OCI-LY7 (cell line): ENCODE data around the gene SLC35E1. TPM values are rescaled to one million over a fixed set of nuclear protein-coding genes. Genes with fewer than 3 reads are reported as not detected.

Experiments used
- BruUV-seq: library from RNA; stranded (reverse); fragments of 400-500 nt; replicated peaks from 2 replicates; lab custom pipeline; 2021; lab: Mats Ljungman, UMichigan
- CTCF ChIA-PET: fragments of 300-600 bp; sonication (Branson Sonifier 250); formaldehyde crosslinking; loops from one replicate; lab custom pipeline; 2022; ENCODE audit warnings: antibody characterized with exemption; ENCODE audit not compliant: unreplicated experiment; lab: Charles Lee
- POLR2A ChIA-PET: fragments of 300-600 bp; sonication (Branson Sonifier 250); formaldehyde crosslinking; loops from one replicate; lab custom pipeline; 2022; ENCODE audit warnings: antibody characterized with exemption; lab: Charles Lee
- DNase-seq: peaks from one replicate; pipeline ENCODE4 v3.0.0-alpha.2; 2015; ENCODE audit warnings: low spot score
- H2AFZ ChIP-seq: fragments of 200-600 bp; sonication (generic), shearing (Covaris generic); 2 replicates; pipeline ENCODE4 v1.6.1; 2014; ENCODE audit warnings: mild to moderate bottlenecking, antibody characterized with exemption, low read length, moderate library complexity
- H3K27ac ChIP-seq: fragments of 200-600 bp; sonication (generic); 2 replicates; pipeline ENCODE4 v1.5.1; 2014; ENCODE audit warnings: mixed run types, low read depth, mild to moderate bottlenecking, moderate library complexity, low read length, inconsistent platforms; ENCODE audit not compliant: poor library complexity, severe bottlenecking
- H3K36me3 ChIP-seq: fragments of 200-600 bp; sonication (generic); 2 replicates; pipeline ENCODE4 v1.6.1; 2014; ENCODE audit warnings: mild to moderate bottlenecking, antibody characterized with exemption, low read length, moderate library complexity, mixed read lengths; ENCODE audit not compliant: insufficient read depth
- H3K4me1 ChIP-seq: fragments of 200-600 bp; sonication (generic); 2 replicates; pipeline ENCODE4 v1.5.1; 2014; ENCODE audit warnings: mild to moderate bottlenecking, low read length; ENCODE audit not compliant: insufficient read depth, poor library complexity, severe bottlenecking
- H3K4me2 ChIP-seq: fragments of 200-600 bp; sonication (generic); 2 replicates; pipeline ENCODE4 v1.6.1; 2014; ENCODE audit warnings: mild to moderate bottlenecking, low read length
- H3K4me3 ChIP-seq: fragments of 200-600 bp; sonication (generic); 2 replicates; pipeline ENCODE4 v1.5.1; 2014; ENCODE audit warnings: mild to moderate bottlenecking, low read depth, low read length; ENCODE audit not compliant: poor library complexity, severe bottlenecking
- H3K79me2 ChIP-seq: fragments of 200-600 bp; sonication (generic); 2 replicates; pipeline ENCODE4 v1.6.1; 2016; ENCODE audit warnings: low read depth, mild to moderate bottlenecking, low read length, moderate library complexity, mixed read lengths; ENCODE audit not compliant: insufficient read depth
- H3K9me2 ChIP-seq: fragments of 200-600 bp; sonication (generic); 2 replicates; pipeline ENCODE4 v1.6.1; 2016; ENCODE audit warnings: mild to moderate bottlenecking, low read length, mixed read lengths; ENCODE audit not compliant: insufficient read depth
- H3K9me3 ChIP-seq: fragments of 200-600 bp; sonication (generic); 2 replicates; pipeline ENCODE4 v1.6.1; 2014; ENCODE audit warnings: mild to moderate bottlenecking, mixed run types, low read length, mixed read lengths
- H4K20me1 ChIP-seq: fragments of 200-600 bp; sonication (generic); 2 replicates; pipeline ENCODE4 v1.6.1; 2014; ENCODE audit warnings: mild to moderate bottlenecking, antibody characterized with exemption, low read length, moderate library complexity, mixed read lengths; ENCODE audit not compliant: insufficient read depth
- CTCF ChIP-seq: fragments of 200-600 bp; sonication (generic); conservative IDR thresholded peaks from 2 replicates; pipeline ENCODE4 v1.5.1; 2014; ENCODE audit warnings: mild to moderate bottlenecking, antibody characterized with exemption, low read length, moderate library complexity, mixed read lengths
- EZH2phosphoT487 ChIP-seq: fragments of 200-600 bp; sonication (generic); IDR thresholded peaks from 2 replicates; pipeline ENCODE4 v1.6.1; 2018; ENCODE audit warnings: low read depth, borderline replicate concordance, mild to moderate bottlenecking, mixed run types, antibody characterized with exemption, low read length, moderate library complexity, mixed read lengths
- intact Hi-C: fragments of 100-400 bp; cut with micrococcal nuclease; formaldehyde crosslinking; loops from one replicate; pipeline ENCODE4 v1.10.0; 2022; ENCODE audit not compliant: unreplicated experiment
- total RNA-seq, 2 experiments: library from RNA; depleted of rRNA in 1 of 2; stranded (reverse); fragments of >200 nt in 1 of 2; shearing (Covaris generic) in 1 of 2; gene quantifications; 2 replicates each; pipeline ENCODE4 v1.2.3, GENCODE V29; 2014 to 2022

The SLC35E1 gene
- total RNA-seq, 2 experiments from 2014 or later: 21.1 to 41.2 TPM

- H3K9me3 ChIP-seq: no peaks in the 10 kb centered on the region
- TF ChIP-seq EZH2phosphoT487 (no peak), CTCF (no peak)
- no peaks in the 10 kb centered on the region for H3K9me2 ChIP-seq
- H3K4me1 ChIP-seq: no peaks in the 10 kb centered on the region
- H3K4me2 ChIP-seq: no peak overlapping the region
- DNase-seq: no peak
- BruUV-seq: no TSS peak
- H3K4me3 ChIP-seq: no peak overlapping the region
- H2AFZ ChIP-seq: no peak overlapping the region
- no peaks in the 10 kb centered on the region for H4K20me1 ChIP-seq
- H3K27ac ChIP-seq: no peak overlapping the region
- ChIA-PET CTCF (no interaction called here), POLR2A (no interaction called here)
- peaks cover 98% of the 10 kb centered on the region for H3K36me3 ChIP-seq
- intact Hi-C loops: no loop called here
- no peaks in the 10 kb centered on the region for H3K79me2 ChIP-seq
Observed at GRCh38 chr19:16520074-16520973, 51.9 kb downstream of the SLC35E1 start.

- no peaks in the 10 kb centered on the region for H4K20me1 ChIP-seq
- no peaks in the 10 kb centered on the region for H3K9me2 ChIP-seq
- H3K27ac ChIP-seq: no peak overlapping the region
- peaks cover 97% of the 10 kb centered on the region for H3K36me3 ChIP-seq
- H3K4me3 ChIP-seq: no peak overlapping the region
- CTCF ChIA-PET: no interaction called here
- no peak for DNase-seq
- BruUV-seq: no TSS peak
- POLR2A ChIA-PET: no interaction called here
- H3K4me2 ChIP-seq: no peak overlapping the region
- no peaks in the 10 kb centered on the region for H3K9me3 ChIP-seq
- H3K4me1 ChIP-seq: no peaks in the 10 kb centered on the region
- H3K79me2 ChIP-seq: no peaks in the 10 kb centered on the region
- H2AFZ ChIP-seq: no peak overlapping the region
- no peak for TF ChIP-seq EZH2phosphoT487
- TF ChIP-seq CTCF: no peak
- intact Hi-C loops: no loop called here
Observed at GRCh38 chr19:16519230-16519687, 53.0 kb downstream of the SLC35E1 start.
